SK-N-SH treated with all-trans-retinoic acid at 6 μM for 48 hours (cell line): ENCODE results near the gene AEBP2.
"Not testable (repeated sequence)": the region's sequence is repeated elsewhere in the genome, so short reads cannot be mapped to it uniquely, and the experiment has no call there.

Experiments
- ATAC-seq: fragments of 200-7000 bp; cut with Tn5 transposase; 3 replicates; pipeline ENCODE4 v1.9.1; 2020; ENCODE audit warnings: mild to moderate bottlenecking, moderate library complexity
- ARNTL ChIP-seq: fragments of 450-650 bp; formaldehyde crosslinking; IDR thresholded peaks from 2 replicates; pipeline ENCODE4 v1.5.0; 2020; ENCODE audit warnings: low read depth, mild to moderate bottlenecking, moderate library complexity, borderline replicate concordance
- BACH2 ChIP-seq: fragments of 250-450 bp; sonication (Bioruptor Pico); IDR thresholded peaks from 2 replicates; pipeline ENCODE4 v1.9.0; 2021; ENCODE audit warnings: mild to moderate bottlenecking, borderline replicate concordance
- CSDC2 ChIP-seq: fragments of 250-450 bp; sonication (Bioruptor Pico); IDR thresholded peaks from 2 replicates; pipeline ENCODE4 v1.5.0; 2020; ENCODE audit warnings: mild to moderate bottlenecking, moderate library complexity
- ESRRG ChIP-seq: fragments of 250-450 bp; sonication (Bioruptor Pico); IDR thresholded peaks from 2 replicates; pipeline ENCODE4 v1.6.1; 2021; ENCODE audit warnings: mild to moderate bottlenecking
- GLIS3 ChIP-seq: fragments of 250-450 bp; sonication (Bioruptor Pico); IDR thresholded peaks from 2 replicates; pipeline ENCODE4 v1.5.0; 2020; ENCODE audit warnings: mild to moderate bottlenecking, moderate library complexity
- ISL1 ChIP-seq: fragments of 250-450 bp; sonication (Bioruptor Pico); IDR thresholded peaks from 2 replicates; pipeline ENCODE4 v2.1.2; 2022; ENCODE audit warnings: mild to moderate bottlenecking, moderate library complexity
- RARB ChIP-seq: fragments of 250-450 bp; sonication (Bioruptor Pico); IDR thresholded peaks from 2 replicates; pipeline ENCODE4 v1.8.0; 2021; ENCODE audit warnings: mild to moderate bottlenecking, moderate library complexity
- SNAI2 ChIP-seq: fragments of 250-450 bp; sonication (Bioruptor Pico); IDR thresholded peaks from 2 replicates; pipeline ENCODE4 v1.5.0; 2020; ENCODE audit warnings: mild to moderate bottlenecking, moderate library complexity
- TCF4 ChIP-seq: fragments of 250-450 bp; sonication (Bioruptor Pico); IDR thresholded peaks from 2 replicates; pipeline ENCODE4 v1.8.0; 2021; ENCODE audit warnings: mild to moderate bottlenecking, moderate library complexity, borderline replicate concordance
- TOX ChIP-seq: fragments of 250-450 bp; sonication (Bioruptor Pico); IDR thresholded peaks from 2 replicates; pipeline ENCODE4 v1.8.0; 2021; ENCODE audit warnings: mild to moderate bottlenecking, moderate library complexity, borderline replicate concordance
- ZC3H10 ChIP-seq: fragments of 250-450 bp; sonication (Bioruptor Pico); IDR thresholded peaks from 2 replicates; pipeline ENCODE4 v1.5.1; 2021; ENCODE audit warnings: mild to moderate bottlenecking, moderate library complexity
- ZFP30 ChIP-seq: fragments of 450-650 bp; formaldehyde crosslinking; IDR thresholded peaks from 2 replicates; pipeline ENCODE4 v1.5.0; 2022; ENCODE audit warnings: mild to moderate bottlenecking, moderate library complexity
- ZNF565 ChIP-seq: fragments of 450-650 bp; formaldehyde crosslinking; conservative IDR thresholded peaks from 2 replicates; pipeline ENCODE4 v1.5.0; 2020; ENCODE audit warnings: low read depth, mild to moderate bottlenecking, moderate library complexity
- ZNF70 ChIP-seq: fragments of 450-650 bp; formaldehyde crosslinking; IDR thresholded peaks from 2 replicates; pipeline ENCODE4 v1.5.0; 2020; ENCODE audit warnings: mild to moderate bottlenecking, moderate library complexity
- ZNF8 ChIP-seq: fragments of 450-650 bp; formaldehyde crosslinking; IDR thresholded peaks from 2 replicates; pipeline ENCODE4 v1.5.0; 2020; ENCODE audit warnings: mild to moderate bottlenecking, moderate library complexity
- TF ChIP-seq, protein P1 (sequence below): fragments of 250-450 bp; sonication (Bioruptor Pico); IDR thresholded peaks from 2 replicates; pipeline ENCODE4 v1.5.1; 2020; ENCODE audit warnings: low read depth, mild to moderate bottlenecking, moderate library complexity
- TF ChIP-seq, protein P2 (sequence below): fragments of 250-450 bp; sonication (Bioruptor Pico); IDR thresholded peaks from 2 replicates; pipeline ENCODE4 v1.8.0; 2020; ENCODE audit warnings: mild to moderate bottlenecking, moderate library complexity, borderline replicate concordance
- TF ChIP-seq, protein P3 (sequence below): fragments of 250-450 bp; sonication (Bioruptor Pico); IDR thresholded peaks from 2 replicates; pipeline ENCODE4 v1.5.1; 2021; ENCODE audit warnings: mild to moderate bottlenecking, moderate library complexity

The AEBP2 gene

GRCh38 chr12:19412844-19413243 lies 26.4 kb upstream of the AEBP2 start:
- TF ChIP-seq, protein P1, sequence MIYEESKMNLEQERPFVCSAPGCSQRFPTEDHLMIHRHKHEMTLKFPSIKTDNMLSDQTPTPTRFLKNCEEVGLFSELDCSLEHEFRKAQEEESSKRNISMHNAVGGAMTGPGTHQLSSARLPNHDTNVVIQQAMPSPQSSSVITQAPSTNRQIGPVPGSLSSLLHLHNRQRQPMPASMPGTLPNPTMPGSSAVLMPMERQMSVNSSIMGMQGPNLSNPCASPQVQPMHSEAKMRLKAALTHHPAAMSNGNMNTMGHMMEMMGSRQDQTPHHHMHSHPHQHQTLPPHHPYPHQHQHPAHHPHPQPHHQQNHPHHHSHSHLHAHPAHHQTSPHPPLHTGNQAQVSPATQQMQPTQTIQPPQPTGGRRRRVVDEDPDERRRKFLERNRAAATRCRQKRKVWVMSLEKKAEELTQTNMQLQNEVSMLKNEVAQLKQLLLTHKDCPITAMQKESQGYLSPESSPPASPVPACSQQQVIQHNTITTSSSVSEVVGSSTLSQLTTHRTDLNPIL (CRISPR knock-in tag) = no peak
- TF ChIP-seq ZFP30 = no peak
- TF ChIP-seq ZNF70 = no peak
- TF ChIP-seq, protein P2, sequence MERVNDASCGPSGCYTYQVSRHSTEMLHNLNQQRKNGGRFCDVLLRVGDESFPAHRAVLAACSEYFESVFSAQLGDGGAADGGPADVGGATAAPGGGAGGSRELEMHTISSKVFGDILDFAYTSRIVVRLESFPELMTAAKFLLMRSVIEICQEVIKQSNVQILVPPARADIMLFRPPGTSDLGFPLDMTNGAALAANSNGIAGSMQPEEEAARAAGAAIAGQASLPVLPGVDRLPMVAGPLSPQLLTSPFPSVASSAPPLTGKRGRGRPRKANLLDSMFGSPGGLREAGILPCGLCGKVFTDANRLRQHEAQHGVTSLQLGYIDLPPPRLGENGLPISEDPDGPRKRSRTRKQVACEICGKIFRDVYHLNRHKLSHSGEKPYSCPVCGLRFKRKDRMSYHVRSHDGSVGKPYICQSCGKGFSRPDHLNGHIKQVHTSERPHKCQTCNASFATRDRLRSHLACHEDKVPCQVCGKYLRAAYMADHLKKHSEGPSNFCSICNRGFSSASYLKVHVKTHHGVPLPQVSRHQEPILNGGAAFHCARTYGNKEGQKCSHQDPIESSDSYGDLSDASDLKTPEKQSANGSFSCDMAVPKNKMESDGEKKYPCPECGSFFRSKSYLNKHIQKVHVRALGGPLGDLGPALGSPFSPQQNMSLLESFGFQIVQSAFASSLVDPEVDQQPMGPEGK (CRISPR knock-in tag) = no peak
- TF ChIP-seq ZNF565 (CRISPR knock-in tag) = no peak
- TF ChIP-seq GLIS3 = no peak
- no peak for TF ChIP-seq TOX (CRISPR knock-in tag)
- no peak for TF ChIP-seq ESRRG (CRISPR knock-in tag)
- ATAC-seq = no peak

DNA sequence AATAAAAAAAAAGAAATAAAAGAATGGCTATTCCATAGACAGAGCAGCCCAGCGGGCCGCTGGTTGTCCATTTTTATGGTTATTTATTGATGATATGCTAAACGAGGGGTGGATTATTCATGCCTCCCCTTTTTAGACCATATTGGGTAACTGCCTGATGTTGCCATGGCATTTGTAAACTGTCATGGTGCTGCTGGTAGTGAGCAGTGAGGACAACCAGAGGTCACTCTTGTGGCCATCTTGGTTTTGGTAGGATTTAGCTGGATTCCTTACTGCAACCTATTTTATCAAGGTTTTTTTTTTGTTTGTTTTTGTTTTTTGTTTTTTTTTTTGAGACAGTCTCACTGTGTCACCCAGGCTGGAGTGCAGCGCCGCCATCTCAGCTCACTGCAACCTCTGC lies 25.7 kb upstream of the AEBP2 start:
- not testable (repeated sequence) for ATAC-seq

- ATAC-seq = no peak
- TF ChIP-seq, protein P2 (CRISPR knock-in tag) = no peak
- no peak for TF ChIP-seq CSDC2
These were observed 23.7 kb upstream of the AEBP2 start for GRCh38 chr12:19415563-19415962.

GRCh38 chr12:19419086-19419485 lies 20.2 kb upstream of the AEBP2 start:
- ATAC-seq = no peak
- TF ChIP-seq ZNF8 (CRISPR knock-in tag) (no peak), TCF4 (CRISPR knock-in tag) (no peak), RARB (no peak), ZC3H10 (CRISPR knock-in tag) (no peak), ZNF565 (CRISPR knock-in tag) (no peak), ZNF70 (no peak), GLIS3 (no peak), SNAI2 (no peak), ARNTL (CRISPR knock-in tag) (no peak), BACH2 (CRISPR knock-in tag) (no peak)
- TF ChIP-seq, protein P3, sequence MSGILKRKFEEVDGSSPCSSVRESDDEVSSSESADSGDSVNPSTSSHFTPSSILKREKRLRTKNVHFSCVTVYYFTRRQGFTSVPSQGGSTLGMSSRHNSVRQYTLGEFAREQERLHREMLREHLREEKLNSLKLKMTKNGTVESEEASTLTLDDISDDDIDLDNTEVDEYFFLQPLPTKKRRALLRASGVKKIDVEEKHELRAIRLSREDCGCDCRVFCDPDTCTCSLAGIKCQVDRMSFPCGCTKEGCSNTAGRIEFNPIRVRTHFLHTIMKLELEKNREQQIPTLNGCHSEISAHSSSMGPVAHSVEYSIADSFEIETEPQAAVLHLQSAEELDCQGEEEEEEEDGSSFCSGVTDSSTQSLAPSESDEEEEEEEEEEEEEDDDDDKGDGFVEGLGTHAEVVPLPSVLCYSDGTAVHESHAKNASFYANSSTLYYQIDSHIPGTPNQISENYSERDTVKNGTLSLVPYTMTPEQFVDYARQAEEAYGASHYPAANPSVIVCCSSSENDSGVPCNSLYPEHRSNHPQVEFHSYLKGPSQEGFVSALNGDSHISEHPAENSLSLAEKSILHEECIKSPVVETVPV (CRISPR knock-in tag) = no peak

DNA sequence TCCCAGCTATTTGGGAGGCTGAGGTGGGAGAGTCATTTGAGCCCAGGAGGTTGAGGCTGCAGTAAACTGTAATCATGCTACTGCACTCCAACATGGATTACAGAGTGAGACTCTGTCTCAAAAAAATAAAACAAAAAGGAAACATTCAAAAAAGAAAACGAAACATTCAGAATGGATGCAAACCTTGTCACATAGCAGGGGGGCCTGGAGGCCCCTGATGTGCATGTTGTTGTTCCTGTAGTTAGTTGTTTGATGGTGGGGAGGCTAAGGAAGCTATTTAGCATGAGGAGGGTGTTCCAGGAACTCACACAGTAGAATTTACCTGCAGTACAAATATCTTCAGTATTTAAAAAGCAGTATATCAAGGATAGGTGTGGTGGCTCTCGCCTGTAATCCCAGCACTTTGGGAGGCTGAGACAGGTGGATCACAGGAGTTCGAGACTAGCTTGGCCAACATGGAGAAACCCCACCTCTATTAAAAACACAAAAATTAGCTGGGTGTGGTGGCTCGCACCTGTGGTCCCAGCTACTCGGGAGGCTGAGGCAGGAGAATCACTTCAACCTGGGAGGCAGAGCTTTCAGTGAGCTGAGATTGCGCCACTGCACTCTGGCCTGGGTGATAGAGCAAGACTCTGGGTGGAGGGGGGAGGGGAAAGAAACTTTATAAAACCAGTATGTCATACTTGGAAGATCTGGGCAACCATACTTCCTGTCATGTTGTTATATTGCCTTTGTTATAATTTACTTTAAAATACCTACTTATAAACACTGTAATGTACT lies 17.6 kb upstream of the AEBP2 start:
- TF ChIP-seq ZNF565 (CRISPR knock-in tag) = no peak
- no peak for TF ChIP-seq ISL1 (CRISPR knock-in tag)
- TF ChIP-seq ESRRG (CRISPR knock-in tag) = no peak
- no peak for TF ChIP-seq SNAI2
- no peak for TF ChIP-seq ZNF8 (CRISPR knock-in tag)
- TF ChIP-seq ZNF70 = no peak
- TF ChIP-seq TCF4 (CRISPR knock-in tag) = no peak
- ATAC-seq = no peak
